Activated naive CD8-positive, alpha-beta T cell treated with anti-CD3 and anti-CD28 coated beads for 36 hours (primary cell): ENCODE data around the gene PPP1R9A. TPM values are rescaled to one million over a fixed set of nuclear protein-coding genes. Genes with fewer than 3 reads are reported as not detected.

Experiments used
- DNase-seq: peaks from one replicate; pipeline ENCODE4 v3.0.0; 2021
- H3K27ac Mint-ChIP-seq: one replicate; pipeline ENCODE4 v1.8.0; 2022; ENCODE audit warnings: mild to moderate bottlenecking, moderate library complexity, mixed read lengths
- H3K27me3 Mint-ChIP-seq: one replicate; pipeline ENCODE4 v1.8.0; 2022; ENCODE audit warnings: mild to moderate bottlenecking, mixed read lengths
- H3K36me3 Mint-ChIP-seq: one replicate; pipeline ENCODE4 v1.8.0; 2021; ENCODE audit warnings: mild to moderate bottlenecking, mixed read lengths
- H3K4me1 Mint-ChIP-seq: one replicate; pipeline ENCODE4 v1.8.0; 2021; ENCODE audit warnings: mixed read lengths
- H3K4me3 Mint-ChIP-seq: one replicate; pipeline ENCODE4 v1.8.0; 2022; ENCODE audit warnings: mild to moderate bottlenecking, moderate library complexity, mixed read lengths
- H3K9me3 Mint-ChIP-seq: one replicate; pipeline ENCODE4 v1.8.0; 2022; ENCODE audit warnings: mixed read lengths
- total RNA-seq, 2 experiments: library from RNA; stranded (reverse); gene quantifications; one replicate each; pipeline ENCODE4 v1.2.3, GENCODE V29; 2021

The PPP1R9A gene
- total RNA-seq, 2 experiments from 2014 or later, result 0.08 to 0.16 TPM

- no peak overlapping the region for H3K4me3 Mint-ChIP-seq
Observed at GRCh38 chr7:95105627-95106026, 198.2 kb downstream of the PPP1R9A start.

DNA sequence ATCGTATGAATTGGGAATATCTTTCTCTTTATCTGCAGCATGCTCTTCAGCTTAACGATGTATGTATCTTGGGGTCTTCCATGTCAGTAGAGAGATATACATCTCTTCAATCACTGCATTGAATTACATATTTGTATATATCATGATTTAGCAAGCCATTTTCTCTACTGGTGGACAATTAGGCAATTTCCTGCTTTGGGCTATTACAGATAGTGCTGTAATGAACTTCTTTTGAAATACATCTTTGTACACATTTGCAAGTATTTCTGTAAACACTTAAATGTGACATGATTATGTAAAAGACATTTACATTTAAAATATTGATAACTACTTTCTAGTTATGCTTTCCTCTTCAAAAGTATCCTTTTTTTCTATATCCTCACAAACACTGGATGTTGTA lies 199.0 kb downstream of the PPP1R9A start:
- DNase-seq, result no peak
- Mint-ChIP-seq H3K27ac (no peak overlapping the region), H3K4me3 (no peak overlapping the region), H3K36me3 (no peaks in the 10 kb centered on the region), H3K9me3 (no peaks in the 10 kb centered on the region), H3K27me3 (no peaks in the 10 kb centered on the region), H3K4me1 (no peaks in the 10 kb centered on the region)

More at GRCh38 chr7:95105627-95106026, 198.2 kb downstream of the PPP1R9A start:
- DNase-seq, result no peak
- no peaks in the 10 kb centered on the region for H3K27me3 Mint-ChIP-seq
- H3K27ac Mint-ChIP-seq, result no peak overlapping the region
- H3K9me3 Mint-ChIP-seq, result no peaks in the 10 kb centered on the region
- no peaks in the 10 kb centered on the region for H3K4me1 Mint-ChIP-seq
- H3K36me3 Mint-ChIP-seq, result no peaks in the 10 kb centered on the region

- Mint-ChIP-seq H3K27me3 (no peaks in the 10 kb centered on the region), H3K4me3 (no peak overlapping the region), H3K9me3 (no peaks in the 10 kb centered on the region), H3K4me1 (no peaks in the 10 kb centered on the region), H3K36me3 (no peaks in the 10 kb centered on the region), H3K27ac (no peak overlapping the region)
- no peak for DNase-seq
Observed at GRCh38 chr7:95110707-95111106, 203.3 kb downstream of the PPP1R9A start.

GRCh38 chr7:95113590-95113989 lies 206.2 kb downstream of the PPP1R9A start:
- no peak for DNase-seq
- H3K9me3 Mint-ChIP-seq, result no peaks in the 10 kb centered on the region
- H3K27me3 Mint-ChIP-seq, result no peaks in the 10 kb centered on the region
- no peaks in the 10 kb centered on the region for H3K36me3 Mint-ChIP-seq
- H3K27ac Mint-ChIP-seq, result no peak overlapping the region
- H3K4me3 Mint-ChIP-seq, result no peak overlapping the region
- H3K4me1 Mint-ChIP-seq, result no peaks in the 10 kb centered on the region

DNA sequence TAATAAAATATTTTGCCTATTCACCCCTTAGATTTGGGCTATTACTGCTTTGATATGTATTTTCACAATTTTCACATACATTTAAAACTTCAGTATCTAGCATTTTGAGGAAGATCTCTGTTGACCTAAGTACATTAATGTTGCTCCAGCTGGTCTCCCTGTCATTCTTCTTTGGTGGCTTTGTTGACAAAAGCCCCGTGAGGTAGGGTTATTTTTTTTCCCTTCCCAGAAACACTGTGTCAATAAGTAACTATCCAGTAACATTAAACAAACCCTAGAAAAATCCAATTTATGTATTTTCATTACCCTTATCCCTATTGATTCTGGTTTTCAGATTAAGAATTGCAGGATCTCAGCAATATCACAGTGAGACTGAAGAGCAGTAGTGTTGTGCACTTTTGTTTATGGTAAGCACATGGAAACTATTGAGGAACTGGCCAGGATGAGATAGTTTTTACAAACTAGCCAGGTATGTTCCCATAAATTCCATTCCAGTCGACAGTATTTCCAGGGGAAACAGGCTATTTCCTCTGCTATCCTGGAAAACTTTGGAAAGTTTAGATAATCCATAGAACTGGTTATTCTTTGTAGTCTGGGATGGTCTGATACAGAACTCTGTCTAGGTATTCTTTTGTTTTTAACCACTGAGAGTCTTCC lies 218.8 kb downstream of the PPP1R9A start:
- Mint-ChIP-seq H3K27ac (no peak overlapping the region), H3K27me3 (no peaks in the 10 kb centered on the region), H3K36me3 (no peaks in the 10 kb centered on the region), H3K4me3 (no peak overlapping the region), H3K4me1 (no peaks in the 10 kb centered on the region), H3K9me3 (no peaks in the 10 kb centered on the region)
- DNase-seq, result no peak

DNA sequence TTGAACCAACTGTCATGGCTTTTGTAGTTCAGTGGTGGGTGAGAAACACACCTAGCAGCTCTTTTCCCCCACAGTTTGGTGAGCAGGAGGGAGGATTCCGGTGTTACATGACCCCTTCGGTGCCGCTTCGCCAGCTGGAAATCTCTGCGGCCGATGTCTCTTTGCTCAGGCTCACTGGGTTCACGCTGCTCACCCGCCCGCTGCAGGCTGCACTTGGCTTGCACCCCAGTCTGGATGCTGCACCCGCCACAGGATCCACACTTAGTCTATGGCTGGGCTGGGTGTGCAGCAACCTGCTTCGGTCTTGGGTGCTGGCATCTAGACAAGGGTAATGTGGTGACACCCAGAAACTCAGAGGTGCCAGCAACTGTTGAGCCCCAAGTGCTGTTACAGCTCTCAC lies 225.1 kb downstream of the PPP1R9A start:
- H3K9me3 Mint-ChIP-seq, result no peaks in the 10 kb centered on the region

GRCh38 chr7:95139922-95140321 lies 232.5 kb downstream of the PPP1R9A start:
- H3K4me1 Mint-ChIP-seq, result no peaks in the 10 kb centered on the region
- H3K27me3 Mint-ChIP-seq, result no peaks in the 10 kb centered on the region
- DNase-seq, result no peak

More for the DNA sequence above, 225.1 kb downstream of the PPP1R9A start:
- H3K4me1 Mint-ChIP-seq, result no peaks in the 10 kb centered on the region
- H3K27me3 Mint-ChIP-seq, result no peaks in the 10 kb centered on the region
- no peak overlapping the region for H3K27ac Mint-ChIP-seq
- DNase-seq, result no peak
- no peaks in the 10 kb centered on the region for H3K36me3 Mint-ChIP-seq
- H3K4me3 Mint-ChIP-seq, result no peak overlapping the region

DNA sequence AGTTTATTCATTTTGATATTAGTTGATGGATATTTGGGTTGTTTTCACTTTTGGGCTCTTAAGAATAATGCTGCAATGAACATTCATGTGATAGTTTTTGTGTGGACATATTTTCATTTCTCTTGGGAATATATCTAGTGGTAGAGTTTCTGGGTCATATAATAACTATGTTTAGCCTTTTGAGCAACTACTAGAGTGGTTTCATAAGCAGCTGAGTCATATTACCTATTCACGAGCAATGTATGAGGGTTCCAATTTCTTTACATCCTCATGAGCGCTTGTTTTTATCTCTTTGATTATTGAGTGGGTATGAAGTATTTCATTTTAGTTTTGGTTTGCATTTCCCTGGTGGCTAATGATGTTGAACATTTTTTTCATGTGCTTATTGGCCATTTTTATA lies 234.4 kb downstream of the PPP1R9A start:
- no peak overlapping the region for H3K27ac Mint-ChIP-seq
- no peaks in the 10 kb centered on the region for H3K4me1 Mint-ChIP-seq
- no peak for DNase-seq
- no peaks in the 10 kb centered on the region for H3K9me3 Mint-ChIP-seq
- no peaks in the 10 kb centered on the region for H3K27me3 Mint-ChIP-seq
- no peak overlapping the region for H3K4me3 Mint-ChIP-seq
- H3K36me3 Mint-ChIP-seq, result no peaks in the 10 kb centered on the region

More at GRCh38 chr7:95139922-95140321, 232.5 kb downstream of the PPP1R9A start:
- H3K9me3 Mint-ChIP-seq, result no peaks in the 10 kb centered on the region
- H3K27ac Mint-ChIP-seq, result no peak overlapping the region
- H3K4me3 Mint-ChIP-seq, result no peak overlapping the region
- no peaks in the 10 kb centered on the region for H3K36me3 Mint-ChIP-seq

DNA sequence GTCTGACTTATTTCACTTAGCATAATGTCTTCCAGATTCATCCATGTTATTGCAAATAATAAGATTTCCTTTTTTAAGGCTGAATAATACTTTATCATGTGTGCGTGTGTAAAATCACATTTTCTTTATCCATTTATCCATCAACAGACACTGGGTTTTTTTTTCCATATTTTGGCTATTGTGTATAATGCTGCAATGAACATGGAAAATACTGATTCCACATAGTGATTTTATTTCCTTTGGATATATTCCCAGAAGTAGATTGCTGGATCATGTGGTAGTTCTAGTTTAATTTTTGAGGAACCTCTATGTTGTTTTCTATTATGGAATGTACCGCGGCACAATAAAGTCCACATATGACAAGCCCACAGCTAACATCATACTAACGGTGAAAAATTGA lies 236.9 kb downstream of the PPP1R9A start:
- Mint-ChIP-seq H3K27me3 (no peaks in the 10 kb centered on the region), H3K36me3 (no peaks in the 10 kb centered on the region), H3K27ac (no peak overlapping the region), H3K9me3 (no peaks in the 10 kb centered on the region), H3K4me1 (no peaks in the 10 kb centered on the region), H3K4me3 (no peak overlapping the region)
- DNase-seq, result no peak

GRCh38 chr7:95155965-95156364 lies 248.6 kb downstream of the PPP1R9A start:
- Mint-ChIP-seq H3K9me3 (no peaks in the 10 kb centered on the region), H3K27me3 (no peaks in the 10 kb centered on the region), H3K36me3 (no peaks in the 10 kb centered on the region), H3K4me3 (no peak overlapping the region), H3K27ac (no peak overlapping the region), H3K4me1 (no peaks in the 10 kb centered on the region)
- DNase-seq, result no peak

DNA sequence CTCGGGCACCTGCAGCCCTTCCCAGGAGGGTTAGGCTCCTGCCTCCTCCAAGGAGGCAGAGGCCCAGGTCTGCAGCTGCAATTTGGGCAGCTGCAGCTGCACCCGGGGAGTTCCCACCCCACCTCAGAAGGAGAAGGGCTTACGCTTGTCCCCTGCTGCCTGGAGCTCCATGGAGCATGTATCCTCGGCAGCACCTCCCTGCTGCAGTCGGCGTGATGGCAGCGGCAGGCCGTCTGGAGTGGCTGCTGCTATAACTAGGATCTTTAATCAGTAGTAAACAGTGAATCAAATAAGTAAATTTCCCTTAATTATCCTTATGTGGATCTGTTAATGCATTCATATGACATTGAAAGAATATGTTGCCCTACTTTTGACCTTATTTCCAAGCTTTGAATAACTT lies 250.0 kb downstream of the PPP1R9A start:
- no peaks in the 10 kb centered on the region for H3K4me1 Mint-ChIP-seq
- H3K27me3 Mint-ChIP-seq, result no peaks in the 10 kb centered on the region
- no peaks in the 10 kb centered on the region for H3K36me3 Mint-ChIP-seq
- no peak for DNase-seq
- H3K27ac Mint-ChIP-seq, result no peak overlapping the region
- no peak overlapping the region for H3K4me3 Mint-ChIP-seq
- H3K9me3 Mint-ChIP-seq, result peaks cover 2% of the 10 kb centered on the region

DNA sequence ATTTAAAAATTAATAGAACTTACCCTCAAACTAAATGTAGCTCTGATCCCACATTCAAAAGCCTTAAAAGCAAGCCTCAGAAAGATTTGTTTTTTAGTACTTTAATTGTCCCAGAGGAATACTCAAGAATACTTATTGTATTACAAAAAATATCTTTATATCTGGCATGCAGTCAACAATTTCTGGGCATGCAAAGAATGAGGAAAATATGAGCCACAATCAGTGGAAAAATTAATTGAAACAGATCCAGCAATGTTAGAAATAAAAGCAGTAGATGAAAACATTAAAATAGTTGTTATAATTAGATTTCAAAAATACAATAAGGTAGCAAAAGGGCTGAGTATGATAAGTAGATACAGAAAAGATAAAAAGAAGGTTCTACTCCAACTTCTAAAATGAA lies 262.3 kb downstream of the PPP1R9A start:
- DNase-seq, result no peak

DNA sequence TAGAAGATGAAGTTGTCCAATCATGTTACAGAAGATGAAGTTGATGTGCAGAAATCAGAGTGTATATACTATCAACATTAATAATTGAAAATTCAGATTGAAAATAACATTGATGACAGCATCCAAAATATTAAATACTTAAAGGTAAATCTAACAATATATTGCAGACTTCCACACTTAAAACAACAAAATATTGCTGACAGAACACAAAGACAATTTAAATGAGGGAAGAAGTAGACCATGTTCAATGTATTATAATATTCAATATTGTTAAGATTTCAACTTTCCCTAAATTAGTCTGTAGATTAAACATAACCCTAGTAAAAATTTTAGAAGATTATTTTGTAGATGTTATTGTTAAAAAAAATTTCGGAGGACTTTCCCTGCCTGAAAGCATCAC lies 265.0 kb downstream of the PPP1R9A start:
- H3K36me3 Mint-ChIP-seq, result no peaks in the 10 kb centered on the region
- H3K27ac Mint-ChIP-seq, result no peak overlapping the region
- H3K4me1 Mint-ChIP-seq, result no peaks in the 10 kb centered on the region
- DNase-seq, result no peak
- H3K27me3 Mint-ChIP-seq, result peaks cover 18% of the 10 kb centered on the region
- H3K4me3 Mint-ChIP-seq, result no peak overlapping the region
- no peaks in the 10 kb centered on the region for H3K9me3 Mint-ChIP-seq

More for the DNA sequence above, 262.3 kb downstream of the PPP1R9A start:
- H3K4me3 Mint-ChIP-seq, result no peak overlapping the region
- H3K27me3 Mint-ChIP-seq, result peaks cover 27% of the 10 kb centered on the region
- no peaks in the 10 kb centered on the region for H3K4me1 Mint-ChIP-seq
- no peak overlapping the region for H3K27ac Mint-ChIP-seq
- no peaks in the 10 kb centered on the region for H3K9me3 Mint-ChIP-seq
- no peaks in the 10 kb centered on the region for H3K36me3 Mint-ChIP-seq

GRCh38 chr7:95190515-95190914 lies 283.1 kb downstream of the PPP1R9A start:
- no peak for DNase-seq
- Mint-ChIP-seq H3K27ac (no peak overlapping the region), H3K4me3 (no peak overlapping the region), H3K36me3 (no peaks in the 10 kb centered on the region), H3K4me1 (no peaks in the 10 kb centered on the region), H3K9me3 (no peaks in the 10 kb centered on the region), H3K27me3 (peaks cover 5% of the 10 kb centered on the region)

DNA sequence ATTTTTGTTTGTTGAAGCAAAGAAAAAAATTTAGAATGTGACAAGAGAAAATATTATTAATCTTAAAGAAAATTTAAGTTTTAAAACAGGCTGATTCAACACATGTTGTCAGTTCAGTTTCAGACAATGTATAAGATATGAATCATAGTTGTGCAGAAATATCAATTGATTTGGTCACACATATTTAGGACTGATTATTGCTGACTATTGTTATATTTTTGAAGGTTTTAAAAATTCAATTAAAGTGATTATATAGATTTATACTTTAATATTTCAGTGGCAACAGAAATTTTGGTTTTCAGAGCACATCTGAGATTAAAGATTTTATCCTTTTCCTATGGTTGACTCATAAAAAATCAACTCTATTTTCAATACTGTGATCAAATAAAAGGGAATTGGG lies 284.4 kb downstream of the PPP1R9A start:
- no peak for DNase-seq
- Mint-ChIP-seq H3K4me3 (no peak overlapping the region), H3K4me1 (no peaks in the 10 kb centered on the region), H3K36me3 (no peaks in the 10 kb centered on the region), H3K9me3 (no peaks in the 10 kb centered on the region), H3K27me3 (peaks cover 5% of the 10 kb centered on the region), H3K27ac (no peak overlapping the region)

DNA sequence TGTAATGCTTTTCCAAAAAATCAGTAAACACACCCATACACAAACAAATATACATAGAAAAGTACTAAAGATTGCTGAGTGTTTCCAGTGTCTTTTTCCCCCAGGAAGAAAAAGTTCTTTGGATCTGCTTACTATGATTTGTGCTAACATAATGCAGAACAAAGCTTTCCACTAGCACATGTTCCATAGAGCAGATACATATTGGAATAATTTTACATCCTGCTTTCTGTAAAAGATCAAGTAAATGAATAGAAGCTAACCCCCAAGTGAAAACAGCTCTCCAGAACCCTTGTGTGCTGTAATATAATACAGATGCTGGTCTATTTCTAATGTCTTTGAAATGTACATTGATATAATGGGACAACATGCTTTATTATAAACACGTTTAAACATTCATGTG lies 291.5 kb downstream of the PPP1R9A start:
- no peaks in the 10 kb centered on the region for H3K4me1 Mint-ChIP-seq
- no peaks in the 10 kb centered on the region for H3K9me3 Mint-ChIP-seq
- H3K27me3 Mint-ChIP-seq, result peaks cover 5% of the 10 kb centered on the region
- H3K27ac Mint-ChIP-seq, result no peak overlapping the region
- H3K4me3 Mint-ChIP-seq, result no peak overlapping the region
- DNase-seq, result no peak
- H3K36me3 Mint-ChIP-seq, result no peaks in the 10 kb centered on the region
